Keratinocyte (primary cell): ENCODE results near the gene ERBB4. TPM values are rescaled to one million over a fixed set of nuclear protein-coding genes. Genes with fewer than 3 reads are reported as not detected.
A peak's percentile ranks its signal among the peaks of the same experiment; 100 is the strongest.

Experiments used
- DNase-seq: peaks from one replicate; pipeline ENCODE4 v3.0.0-alpha.2; 2011; ENCODE audit warnings: low read depth, missing footprints, low spot score
- FAIRE-seq: peaks from 2 replicates; lab custom pipeline; 2011; peaks lifted over from hg19 to GRCh38; lab: Jason Lieb, UNC
- H2AFZ ChIP-seq: 2 replicates; pipeline ENCODE4 v1.6.0; 2012; ENCODE audit warnings: low read length, control low read depth, inconsistent platforms; ENCODE audit not compliant: control insufficient read depth
- H3K27ac ChIP-seq: 2 replicates; pipeline ENCODE4 v1.5.1; 2011; ENCODE audit warnings: low read length; ENCODE audit not compliant: control insufficient read depth, insufficient read depth
- H3K27me3 ChIP-seq: 3 replicates; pipeline ENCODE4 v1.6.0; 2011; ENCODE audit warnings: low read length; ENCODE audit not compliant: control insufficient read depth, insufficient read depth; ENCODE audit errors: extremely low read depth
- H3K36me3 ChIP-seq, 2 experiments: 2 replicates in 1 of 2; 3 replicates in 1 of 2; pipeline ENCODE4 v1.5.1; 2011; ENCODE audit warnings: low read length in 2 of 2, mild to moderate bottlenecking in 1 of 2; ENCODE audit not compliant: control insufficient read depth in 2 of 2, insufficient read depth in 2 of 2; ENCODE audit errors: extremely low read depth in 1 of 2
- H3K4me1 ChIP-seq: 3 replicates; pipeline ENCODE4 v1.5.1; 2011; ENCODE audit warnings: low read length; ENCODE audit not compliant: control insufficient read depth, insufficient read depth; ENCODE audit errors: extremely low read depth
- H3K4me2 ChIP-seq: 3 replicates; pipeline ENCODE4 v1.6.0; 2011; ENCODE audit warnings: low read depth, low read length; ENCODE audit not compliant: control insufficient read depth, insufficient read depth; ENCODE audit errors: extremely low read depth
- H3K4me3 ChIP-seq, 3 experiments: fragments of 200-600 bp in 1 of 3; sonication (generic) in 1 of 3; 2 replicates in 2 of 3; 3 replicates in 1 of 3; pipeline ENCODE4 v1.5.1; 2011 to 2016; ENCODE audit warnings: low read length in 3 of 3, mild to moderate bottlenecking in 3 of 3, control low read depth in 2 of 3, inconsistent platforms in 1 of 3, low read depth in 1 of 3, mixed read lengths in 1 of 3, mixed run types in 1 of 3, moderate library complexity in 1 of 3; ENCODE audit not compliant: control insufficient read depth in 2 of 3, insufficient read depth in 2 of 3; ENCODE audit errors: extremely low read depth in 1 of 3
- H3K79me2 ChIP-seq: 2 replicates; pipeline ENCODE4 v1.6.0; 2012; ENCODE audit warnings: low read length; ENCODE audit not compliant: control insufficient read depth, insufficient read depth
- H3K9ac ChIP-seq: 3 replicates; pipeline ENCODE4 v1.6.0; 2011; ENCODE audit warnings: low read length; ENCODE audit not compliant: control insufficient read depth, insufficient read depth; ENCODE audit errors: extremely low read depth
- H3K9me1 ChIP-seq: 3 replicates; pipeline ENCODE4 v1.6.0; 2011; ENCODE audit warnings: low read length; ENCODE audit not compliant: control insufficient read depth, insufficient read depth; ENCODE audit errors: extremely low read depth
- H3K9me3 ChIP-seq: 2 replicates; pipeline ENCODE4 v1.5.1; 2012; ENCODE audit warnings: low read depth, low read length; ENCODE audit not compliant: control insufficient read depth
- H4K20me1 ChIP-seq: 3 replicates; pipeline ENCODE4 v1.6.0; 2011; ENCODE audit warnings: low read length; ENCODE audit not compliant: control insufficient read depth, insufficient read depth; ENCODE audit errors: extremely low read depth
- EZH2 ChIP-seq: IDR thresholded peaks from one replicate; pipeline ENCODE4 v1.6.1; 2012; ENCODE audit warnings: inconsistent platforms, mild to moderate bottlenecking, low read length, moderate library complexity
- dilution Hi-C: fragments of 300-500 bp; cut with MboI; formaldehyde crosslinking; loops from one replicate; pipeline ENCODE4 v1.7.0; 2020; ENCODE audit warnings: low sequenced_read_pairs; ENCODE audit not compliant: extremely low pct_ligation_motif_present
- polyA plus RNA-seq, 5 experiments: library from polyadenylated mRNA; depleted of rRNA in 3 of 5; stranded (reverse) in 3 of 5; stranded (forward) in 1 of 5; unstranded in 1 of 5; fragments of >200 nt; gene quantifications; 1 replicate in 1 of 5; 2 replicates in 3 of 5; 3 replicates in 1 of 5; pipeline versions ENCODE4 v1.2.1 to v1.2.3, GENCODE V29; 2011 to 2012; ENCODE audit warnings: missing spikeins in 2 of 5, low read depth in 1 of 5, low replicate concordance in 1 of 5
- TF ChIP-seq, protein P1 (sequence below), 3 experiments: IDR thresholded peaks in 1 of 3; conservative IDR thresholded peaks in 1 of 3; optimal IDR thresholded peaks in 1 of 3; 2 replicates in 2 of 3; 3 replicates in 1 of 3; pipeline versions ENCODE3 to v1.5.1; 2011; ENCODE audit warnings: low read length in 3 of 3, mild to moderate bottlenecking in 3 of 3, moderate library complexity in 2 of 3, control low read depth in 1 of 3, inconsistent platforms in 1 of 3; ENCODE audit not compliant: insufficient read depth in 2 of 3; ENCODE audit errors: extremely low read depth in 1 of 3

The ERBB4 gene
- polyA plus RNA-seq, 1 donor (not counting 4 experiments of a cell fraction or from before 2014, with no cell fraction given): 0.01 TPM

DNA sequence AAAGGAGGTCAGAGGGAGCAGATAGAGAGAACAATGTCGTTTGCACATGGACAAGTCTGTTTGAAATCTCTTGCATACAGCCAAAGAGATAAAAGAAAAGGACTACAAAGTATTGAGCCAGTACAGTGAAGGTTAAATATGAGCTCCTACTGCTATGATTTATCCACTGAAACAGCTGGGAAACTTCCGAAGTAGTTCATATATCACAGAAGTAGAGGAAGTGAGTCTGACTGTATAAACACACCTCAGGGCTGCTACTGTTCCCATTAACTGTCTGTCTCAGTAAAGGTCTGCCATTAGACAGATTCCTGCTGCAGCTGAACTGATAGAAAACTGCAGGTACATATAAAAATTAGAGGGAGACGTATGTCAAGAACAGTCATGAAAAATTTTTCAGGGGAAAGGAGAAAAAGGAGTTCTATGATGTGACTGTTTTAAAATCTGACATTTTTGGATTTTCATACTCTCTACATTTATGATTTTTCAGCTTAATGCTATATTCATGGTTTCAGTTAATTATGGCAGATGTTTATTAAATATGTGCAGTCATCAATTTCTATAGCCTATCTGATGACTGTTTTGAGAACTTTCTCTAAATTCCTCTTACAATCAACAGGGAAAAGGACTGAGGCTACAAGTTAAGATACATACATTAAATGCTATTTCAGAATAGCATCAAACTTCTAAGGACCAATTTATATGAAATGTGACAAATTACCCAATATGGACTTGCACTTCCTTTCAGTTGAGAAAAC is 364.7 kb downstream of the ERBB4 start:
- Histone ChIP-seq H3K4me3 (no peak overlapping the region), H3K36me3 (no peaks in the 10 kb centered on the region), H3K27me3 (no peaks in the 10 kb centered on the region), H3K4me2 (no peak overlapping the region), H3K9me1 (no peaks in the 10 kb centered on the region), H3K27ac (no peak overlapping the region), H3K79me2 (no peaks in the 10 kb centered on the region), H4K20me1 (no peaks in the 10 kb centered on the region), H2AFZ (peak overlapping the region; percentile 47), H3K9me3 (no peaks in the 10 kb centered on the region), H3K4me1 (no peaks in the 10 kb centered on the region), H3K9ac (no peak overlapping the region)
- DNase-seq (no peak), FAIRE-seq (no peak)
- dilution Hi-C loops: no loop called here
- TF ChIP-seq, protein P1, sequence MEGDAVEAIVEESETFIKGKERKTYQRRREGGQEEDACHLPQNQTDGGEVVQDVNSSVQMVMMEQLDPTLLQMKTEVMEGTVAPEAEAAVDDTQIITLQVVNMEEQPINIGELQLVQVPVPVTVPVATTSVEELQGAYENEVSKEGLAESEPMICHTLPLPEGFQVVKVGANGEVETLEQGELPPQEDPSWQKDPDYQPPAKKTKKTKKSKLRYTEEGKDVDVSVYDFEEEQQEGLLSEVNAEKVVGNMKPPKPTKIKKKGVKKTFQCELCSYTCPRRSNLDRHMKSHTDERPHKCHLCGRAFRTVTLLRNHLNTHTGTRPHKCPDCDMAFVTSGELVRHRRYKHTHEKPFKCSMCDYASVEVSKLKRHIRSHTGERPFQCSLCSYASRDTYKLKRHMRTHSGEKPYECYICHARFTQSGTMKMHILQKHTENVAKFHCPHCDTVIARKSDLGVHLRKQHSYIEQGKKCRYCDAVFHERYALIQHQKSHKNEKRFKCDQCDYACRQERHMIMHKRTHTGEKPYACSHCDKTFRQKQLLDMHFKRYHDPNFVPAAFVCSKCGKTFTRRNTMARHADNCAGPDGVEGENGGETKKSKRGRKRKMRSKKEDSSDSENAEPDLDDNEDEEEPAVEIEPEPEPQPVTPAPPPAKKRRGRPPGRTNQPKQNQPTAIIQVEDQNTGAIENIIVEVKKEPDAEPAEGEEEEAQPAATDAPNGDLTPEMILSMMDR (optimal IDR thresholded peaks at IDR 0.05 in 1 of 3, IDR thresholded peaks at IDR 0.05 in 1 of 3, conservative IDR thresholded peaks at IDR 0.05 in 1 of 3; ENCODE audit: extremely low read depth in 1 of 3, insufficient read depth in 2 of 3, low read length in 3 of 3): no peak
- no peak for TF ChIP-seq EZH2

DNA sequence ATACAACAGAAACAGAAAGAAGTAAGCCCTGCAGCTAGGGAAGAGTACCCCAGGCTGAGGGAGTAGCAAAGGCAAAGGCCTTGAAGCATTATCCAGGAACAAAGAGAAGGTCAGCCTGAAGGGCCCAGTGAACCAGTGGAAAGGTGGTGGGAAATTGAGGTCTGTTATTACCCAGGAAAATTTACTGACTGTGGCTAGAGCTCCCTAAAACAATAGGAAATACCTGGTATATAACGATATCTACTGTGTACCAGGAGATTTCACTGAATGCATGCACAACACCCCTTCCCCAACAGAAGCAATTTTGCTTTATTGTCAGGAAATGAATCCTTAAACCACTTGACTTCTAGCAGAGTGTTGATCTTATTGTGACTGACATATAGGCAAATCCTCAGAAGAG is 365.3 kb downstream of the ERBB4 start:
- H3K27me3 ChIP-seq: no peaks in the 10 kb centered on the region

More for the DNA sequence above, 365.3 kb downstream of the ERBB4 start:
- FAIRE-seq (no peak), DNase-seq (no peak)
- no peaks in the 10 kb centered on the region for H4K20me1 ChIP-seq
- H3K9me3 ChIP-seq: no peaks in the 10 kb centered on the region
- H3K4me3 ChIP-seq: no peak overlapping the region
- H3K36me3 ChIP-seq: no peaks in the 10 kb centered on the region
- dilution Hi-C loops: no loop called here
- no peak overlapping the region for H3K27ac ChIP-seq
- no peak overlapping the region for H3K4me2 ChIP-seq
- H2AFZ ChIP-seq: peak overlapping the region; percentile 47
- no peak for TF ChIP-seq EZH2
- TF ChIP-seq, protein P1 (optimal IDR thresholded peaks at IDR 0.05 in 1 of 3, IDR thresholded peaks at IDR 0.05 in 1 of 3, conservative IDR thresholded peaks at IDR 0.05 in 1 of 3; ENCODE audit: extremely low read depth in 1 of 3, insufficient read depth in 2 of 3, low read length in 3 of 3): no peak
- H3K9me1 ChIP-seq: no peaks in the 10 kb centered on the region
- no peaks in the 10 kb centered on the region for H3K79me2 ChIP-seq
- no peaks in the 10 kb centered on the region for H3K4me1 ChIP-seq
- H3K9ac ChIP-seq: no peak overlapping the region
